GM12878 (cell line): Measurements from ENCODE around the gene KISS1. TPM values are rescaled to one million over a fixed set of nuclear protein-coding genes. Genes with fewer than 3 reads are reported as not detected.

Experiments used
- ATAC-seq: fragments of 200-7000 bp; cut with Tn5 transposase; 3 replicates; pipeline ENCODE4 v1.9.1; 2020; ENCODE audit warnings: mild to moderate bottlenecking, moderate library complexity
- BruUV-seq: library from RNA; stranded (reverse); fragments of 400-500 nt; replicated peaks from 2 replicates; lab custom pipeline; 2021; lab: Mats Ljungman, UMichigan
- CTCF ChIA-PET: fragments of 300-600 bp; sonication (Branson Sonifier 250); formaldehyde crosslinking; extraction: SDS; loops from one replicate; lab custom pipeline; 2021; ENCODE audit warnings: inconsistent platforms; lab: Yijun Ruan, JAX
- POLR2A ChIA-PET: fragments of 350-600 bp; formaldehyde crosslinking; extraction: SDS; loops from one replicate; lab custom pipeline; 2021; ENCODE audit warnings: inconsistent platforms; lab: Charles Lee
- RAD21 ChIA-PET: fragments of 300-600 bp; sonication (Branson Sonifier 250); formaldehyde crosslinking; loops from one replicate; lab custom pipeline; 2023; ENCODE audit warnings: antibody characterized with exemption; ENCODE audit not compliant: unreplicated experiment; lab: Charles Lee
- SMC1A ChIA-PET: fragments of 300-600 bp; sonication (Branson Sonifier 250); formaldehyde crosslinking; loops from one replicate; lab custom pipeline; 2023; ENCODE audit not compliant: unreplicated experiment, uncharacterized antibody; lab: Charles Lee
- DNase-seq: peaks from one replicate; pipeline ENCODE4 v3.0.0-alpha.2; 2011; ENCODE audit warnings: low read depth, low spot score
- FAIRE-seq: peaks from 3 replicates; lab custom pipeline; 2011; peaks lifted over from hg19 to GRCh38; lab: Jason Lieb, UNC
- H2AFZ ChIP-seq: 2 replicates; pipeline ENCODE4 v1.6.0; 2011; ENCODE audit warnings: low read depth, low read length, control low read depth; ENCODE audit not compliant: control insufficient read depth
- H3K27ac ChIP-seq: 2 replicates; pipeline ENCODE4 v1.5.1; 2011; ENCODE audit warnings: control low read depth; ENCODE audit not compliant: control insufficient read depth, insufficient read depth
- H3K27me3 ChIP-seq, 2 experiments: replicated peaks in 1 of 2; 2 replicates each; pipeline versions ENCODE4 v1.6.0 to v1.6.1; 2011; ENCODE audit warnings: low read length in 1 of 2; ENCODE audit not compliant: control insufficient read depth in 2 of 2, insufficient read depth in 2 of 2
- H3K36me3 ChIP-seq, 2 experiments: 2 replicates each; pipeline ENCODE4 v1.5.1; 2011; ENCODE audit warnings: low read length in 1 of 2; ENCODE audit not compliant: control insufficient read depth in 2 of 2, insufficient read depth in 2 of 2
- H3K4me1 ChIP-seq: 2 replicates; pipeline ENCODE4 v1.6.1; 2011; ENCODE audit warnings: mild to moderate bottlenecking, low read length, moderate library complexity, mixed read lengths; ENCODE audit not compliant: control insufficient read depth, insufficient read depth
- H3K4me2 ChIP-seq: 2 replicates; pipeline ENCODE4 v1.6.0; 2011; ENCODE audit warnings: control low read depth; ENCODE audit not compliant: control insufficient read depth, insufficient read depth
- H3K4me3 ChIP-seq: fragments of 200-600 bp; sonication (generic); 2 replicates; pipeline ENCODE4 v1.5.1; 2016
- H3K79me2 ChIP-seq: 2 replicates; pipeline ENCODE4 v1.6.0; 2011; ENCODE audit warnings: low read length; ENCODE audit not compliant: control insufficient read depth, insufficient read depth
- H3K9ac ChIP-seq: 2 replicates; pipeline ENCODE4 v1.8.0; 2011; ENCODE audit warnings: low read length, control low read depth, mixed read lengths; ENCODE audit not compliant: control insufficient read depth, insufficient read depth
- H3K9me3 ChIP-seq: replicated peaks from 3 replicates; pipeline ENCODE4 v1.5.1; 2011; ENCODE audit warnings: mild to moderate bottlenecking, low read length; ENCODE audit not compliant: control insufficient read depth, insufficient read depth
- H4K20me1 ChIP-seq: 2 replicates; pipeline ENCODE4 v1.6.0; 2011; ENCODE audit not compliant: control insufficient read depth, insufficient read depth
- CBX3 ChIP-seq: fragments of 200-600 bp; sonication (generic); IDR thresholded peaks from 2 replicates; pipeline ENCODE4 v1.6.1; 2016; ENCODE audit warnings: low read depth, borderline replicate concordance
- MTA2 ChIP-seq: fragments of 450-650 bp; IDR thresholded peaks from 2 replicates; pipeline ENCODE4 v1.6.1; 2016; ENCODE audit warnings: low read depth, mild to moderate bottlenecking, moderate library complexity
- RB1 ChIP-seq: fragments of 450-650 bp; formaldehyde crosslinking; IDR thresholded peaks from 2 replicates; pipeline ENCODE4 v1.6.1; 2017; ENCODE audit warnings: mild to moderate bottlenecking, borderline replicate concordance
- ZBTB33 ChIP-seq: fragments of 450-650 bp; IDR thresholded peaks from 2 replicates; pipeline ENCODE4 v1.6.1; 2017; ENCODE audit warnings: mild to moderate bottlenecking
- WGBS: methylation state at CpG from one replicate; pipeline ENCODE4 v1.1.6; 2016; ENCODE audit warnings: low lambda C conversion rate; ENCODE audit not compliant: insufficient replicate concordance, insufficient coverage; ENCODE audit errors: missing lambda C conversion rate; 5-methylcytosine and 5-hydroxymethylcytosine counted together
- in situ Hi-C: fragments of 300-500 bp; cut with MboI; formaldehyde crosslinking; loops from 9 replicates; pipeline ENCODE4 v1.14.3; 2018; ENCODE audit warnings: mixed read lengths
- intact Hi-C: fragments of 100-400 bp; cut with micrococcal nuclease; formaldehyde crosslinking; loops from one replicate; pipeline ENCODE4 v1.14.2; 2022; ENCODE audit not compliant: unreplicated experiment
- polyA plus RNA-seq, 11 experiments: library from polyadenylated mRNA; depleted of rRNA in 4 of 11; unstranded in 6 of 11; stranded (reverse) in 5 of 11; fragments of >200 nt; fragmentation: Nextera tagmentation in 4 of 11; fragmentation: Illumina TruSeq in 1 of 11; extraction: Ambion mirVana in 4 of 11; extraction: Trizol in 1 of 11; gene quantifications; 1 replicate in 1 of 11; 2 replicates in 10 of 11; pipeline versions ENCODE4 v1.2.1 to v1.2.3, GENCODE V29; 2011 to 2016; ENCODE audit warnings: inconsistent platforms in 2 of 11, missing spikeins in 2 of 11, low read depth in 1 of 11
- total RNA-seq, 4 experiments: library from RNA; depleted of rRNA in 3 of 4; stranded (reverse); fragments of >200 nt in 3 of 4; fragmentation: Illumina TruSeq in 1 of 4; extraction: Trizol in 1 of 4; gene quantifications; 2 replicates each; pipeline versions ENCODE4 v1.2.1 to v1.2.3, GENCODE V29; 2013 to 2021

The KISS1 gene
- total and polyA plus RNA-seq, 10 of the 15 experiments (the other 5 are each of a cell fraction or from before 2014, with no cell fraction given): not detected

- TF ChIP-seq ZBTB33: no peak
- TF ChIP-seq RB1: no peak
Observed at GRCh38 chr1:204157962-204158361, 38.3 kb downstream of the KISS1 start (continued).

GRCh38 chr1:204155881-204156280 is 40.4 kb downstream of the KISS1 start:
- BruUV-seq: no TSS peak
- TF ChIP-seq CBX3 (no peak), MTA2 (no peak)
- no peaks in the 10 kb centered on the region for H3K79me2 ChIP-seq
- H3K27me3 ChIP-seq: peaks cover 3 to 4% of the 10 kb centered on the region in 2 experiments; a peak in 3 of 4 replicates
- FAIRE-seq: no peak
- no peaks in the 10 kb centered on the region for H3K4me1 ChIP-seq
- RAD21 ChIA-PET: no interaction called here
- no peak overlapping the region for H3K4me2 ChIP-seq
- H3K4me3 ChIP-seq: no peak overlapping the region
- SMC1A ChIA-PET: no interaction called here
- no peak overlapping the region for H2AFZ ChIP-seq
- intact Hi-C loops: no loop called here
- H3K27ac ChIP-seq: no peak overlapping the region
- no peak for ATAC-seq
- no peak overlapping the region for H3K9ac ChIP-seq
- CTCF ChIA-PET: interaction anchor here (1.8 kb wide), 1 partner anchor 243 kb away, joined by 5 read pairs; no protein-coding TSS in a partner anchor
- in situ Hi-C loops: no loop called here
- H3K9me3 ChIP-seq: no peaks in the 10 kb centered on the region
- 20% methylated on average over 10 of the region's 10 CpGs for WGBS
- H3K36me3 ChIP-seq: no peaks in the 10 kb centered on the region
- no peak for DNase-seq
- H4K20me1 ChIP-seq: no peaks in the 10 kb centered on the region
- POLR2A ChIA-PET: no interaction called here
